ENCODE results near the gene ZNF562.
"Not testable (repeated sequence)": the region's sequence is repeated elsewhere in the genome, so short reads cannot be mapped to it uniquely, and the experiment has no call there.

ZNF562 gene

DNA sequence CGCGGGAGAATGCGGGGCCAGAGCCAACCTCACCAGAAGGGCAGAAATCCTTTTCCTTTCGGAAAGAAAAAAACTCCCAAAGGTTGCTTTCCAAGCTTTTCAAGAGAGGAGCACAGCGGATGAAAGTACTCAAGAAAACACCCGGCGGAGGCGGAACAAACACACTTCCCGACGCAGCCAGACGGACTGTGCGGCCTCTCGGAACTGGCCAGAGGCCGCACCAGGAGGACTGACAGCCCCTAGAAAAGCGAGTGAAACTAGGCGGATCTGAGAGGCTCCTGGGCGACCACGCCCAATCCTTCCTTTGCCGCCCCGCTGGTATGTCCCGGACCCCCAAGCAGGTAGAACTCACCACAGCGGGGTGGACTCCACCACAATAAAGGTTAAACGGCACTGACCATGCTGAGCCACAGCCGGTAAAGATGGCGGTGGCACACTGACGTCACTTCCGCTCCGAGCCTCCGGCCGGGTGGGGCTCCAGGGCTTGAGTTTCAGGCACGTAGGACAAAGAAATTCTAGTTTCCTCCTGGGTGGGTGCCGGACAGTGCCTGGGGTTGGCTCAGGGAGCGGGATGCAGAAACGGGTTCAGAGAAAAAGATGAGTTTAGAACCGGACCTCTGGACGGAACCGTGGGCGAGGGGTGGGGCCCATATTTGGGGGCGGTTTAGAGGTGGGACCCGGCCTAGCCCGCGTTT, at the start of gene ZNF562:
ZNF562 (minus strand) TSS at position 438 of the 695 bp plus-strand sequence. CDS start 14,356 bp downstream, outside the sequence.
- DNase-seq: peak; percentile 84

DNA sequence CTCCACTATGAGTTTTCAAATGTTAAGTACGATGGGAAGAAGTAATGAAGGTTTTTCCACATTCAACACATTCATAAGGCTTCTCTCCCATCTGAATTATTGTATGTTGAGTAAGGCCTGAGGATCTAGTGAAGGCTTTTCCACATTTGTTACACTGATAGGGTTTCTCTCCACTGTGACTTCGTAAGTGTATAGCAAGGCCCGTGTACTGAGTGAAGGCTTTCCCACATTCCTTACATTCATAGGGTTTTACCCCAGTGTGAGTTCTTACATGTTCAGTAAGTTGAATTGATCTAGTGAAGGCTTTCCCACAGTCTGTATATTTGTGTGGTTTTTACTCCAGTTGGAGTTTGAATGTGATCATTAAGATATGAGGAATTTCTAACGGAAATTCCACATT, 49.3 kb upstream of the ZNF562 start:
- DNase-seq: no peak

DNA sequence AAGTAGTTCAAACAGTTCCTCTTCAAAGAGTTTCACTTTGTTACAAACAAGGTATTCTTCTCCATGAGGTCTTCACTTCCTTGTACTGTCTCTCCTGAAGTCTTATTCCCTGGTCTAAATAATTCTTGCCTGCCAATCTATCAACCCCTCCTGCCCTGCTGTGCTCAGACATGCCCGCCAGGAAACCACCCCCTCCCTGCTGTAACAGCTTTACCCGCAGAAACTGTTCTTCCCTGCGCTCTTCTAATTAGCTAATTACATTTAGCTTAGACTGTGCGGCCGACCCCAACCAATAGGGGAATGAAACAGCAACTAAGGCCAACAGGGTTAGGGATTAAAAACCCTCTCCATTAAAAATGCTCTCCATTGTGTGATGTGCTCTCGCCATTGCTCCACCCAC, 47.0 kb upstream of the ZNF562 start:
- no peak for DNase-seq

DNA sequence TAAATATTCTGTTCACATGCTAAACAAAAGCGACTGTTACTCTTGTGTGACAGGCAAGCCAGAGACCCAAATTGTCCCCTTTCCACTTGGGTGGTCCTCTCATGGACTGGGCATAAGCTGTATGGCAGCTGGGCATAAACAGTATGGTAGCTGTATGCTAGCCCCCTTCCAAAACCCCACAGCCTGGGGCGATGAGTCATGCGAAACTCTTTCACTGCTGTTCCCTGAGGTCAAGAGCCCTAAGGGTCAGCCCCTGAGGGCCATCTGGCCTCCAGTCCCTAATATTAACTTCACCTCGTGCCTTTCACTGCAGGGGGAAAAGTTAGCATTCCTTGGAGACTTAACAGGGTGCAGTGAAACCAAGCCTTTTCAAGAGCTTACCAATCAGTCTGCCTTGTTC, 45.6 kb upstream of the ZNF562 start:
- no peak for DNase-seq

DNA sequence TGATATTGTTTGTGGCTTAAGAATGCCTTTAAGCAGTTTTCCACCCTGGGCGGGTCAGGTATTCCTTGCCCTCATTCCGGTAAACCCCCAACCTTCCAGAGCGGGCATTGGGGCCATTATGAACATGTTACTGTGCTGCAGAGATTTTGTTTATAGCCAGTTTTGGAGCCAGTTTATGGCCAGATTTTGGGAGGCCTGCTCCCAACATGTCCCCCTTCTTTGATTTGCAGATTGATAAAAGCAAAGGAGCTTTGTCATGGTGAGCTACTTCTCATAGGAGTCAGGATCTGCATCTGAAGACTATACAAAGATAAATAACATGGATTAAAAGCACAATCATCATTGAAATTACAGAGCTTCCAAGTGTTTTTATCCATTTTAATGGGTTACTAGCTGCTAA, 36.9 kb upstream of the ZNF562 start:
- no peak for DNase-seq

DNA sequence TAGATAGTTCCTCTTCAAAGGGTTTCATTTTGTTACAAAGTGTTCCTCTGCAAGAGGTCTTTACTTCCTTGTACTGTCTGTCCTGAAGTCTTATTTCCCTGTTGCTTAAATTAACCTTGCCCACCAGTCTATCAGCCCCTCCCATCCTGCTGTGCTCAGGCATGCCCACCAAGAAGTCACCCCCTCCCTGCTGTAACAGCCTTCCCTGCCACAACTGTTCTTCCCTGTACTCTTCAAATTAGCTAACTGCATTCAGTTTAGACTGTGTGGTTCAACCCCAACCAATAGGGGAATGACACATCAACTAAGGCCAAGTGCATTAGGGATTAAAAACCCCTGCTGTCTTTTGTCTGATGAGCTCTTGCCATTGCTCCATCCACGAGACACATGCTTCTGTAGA, 34.4 kb upstream of the ZNF562 start:
- DNase-seq: no peak

DNA sequence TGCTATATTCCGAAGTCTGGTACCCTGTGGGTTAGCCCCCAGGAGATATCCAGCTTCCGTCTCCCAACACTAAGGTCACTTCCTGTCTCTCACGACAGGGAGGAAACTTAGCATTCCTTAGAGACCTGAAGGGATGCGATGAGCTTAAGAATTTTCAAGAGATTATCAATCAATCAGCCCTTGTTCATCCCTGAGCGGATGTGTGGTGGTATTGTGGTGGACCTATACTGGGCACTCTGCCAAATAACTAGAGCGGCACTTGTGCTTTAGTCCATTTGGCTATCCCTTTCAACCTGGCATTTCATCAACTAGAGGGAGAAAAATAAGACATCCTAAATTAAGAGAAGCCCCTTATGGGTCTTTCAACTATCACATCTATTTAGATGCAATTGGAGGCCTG, 30.9 kb upstream of the ZNF562 start:
- no peak for DNase-seq

DNA sequence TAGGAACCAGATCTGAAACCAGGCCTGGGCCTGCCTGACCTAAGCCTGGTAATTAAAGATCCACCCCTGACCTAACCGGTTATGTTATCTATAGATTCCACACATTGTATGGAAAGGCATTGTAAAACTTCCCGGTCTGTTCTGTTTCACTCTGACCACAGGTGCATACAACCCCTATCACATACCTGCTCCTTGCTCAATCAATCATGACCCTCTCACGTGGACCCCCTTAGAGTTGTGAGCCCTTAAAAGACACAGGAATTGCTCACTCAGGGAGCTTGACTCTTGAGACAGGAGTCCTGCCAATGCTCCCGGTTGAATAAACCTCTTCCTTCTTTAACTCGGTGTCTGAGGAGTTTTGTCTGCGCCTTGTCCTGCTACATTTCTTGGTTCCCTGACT, 27.3 kb upstream of the ZNF562 start:
- no peak for DNase-seq

DNA sequence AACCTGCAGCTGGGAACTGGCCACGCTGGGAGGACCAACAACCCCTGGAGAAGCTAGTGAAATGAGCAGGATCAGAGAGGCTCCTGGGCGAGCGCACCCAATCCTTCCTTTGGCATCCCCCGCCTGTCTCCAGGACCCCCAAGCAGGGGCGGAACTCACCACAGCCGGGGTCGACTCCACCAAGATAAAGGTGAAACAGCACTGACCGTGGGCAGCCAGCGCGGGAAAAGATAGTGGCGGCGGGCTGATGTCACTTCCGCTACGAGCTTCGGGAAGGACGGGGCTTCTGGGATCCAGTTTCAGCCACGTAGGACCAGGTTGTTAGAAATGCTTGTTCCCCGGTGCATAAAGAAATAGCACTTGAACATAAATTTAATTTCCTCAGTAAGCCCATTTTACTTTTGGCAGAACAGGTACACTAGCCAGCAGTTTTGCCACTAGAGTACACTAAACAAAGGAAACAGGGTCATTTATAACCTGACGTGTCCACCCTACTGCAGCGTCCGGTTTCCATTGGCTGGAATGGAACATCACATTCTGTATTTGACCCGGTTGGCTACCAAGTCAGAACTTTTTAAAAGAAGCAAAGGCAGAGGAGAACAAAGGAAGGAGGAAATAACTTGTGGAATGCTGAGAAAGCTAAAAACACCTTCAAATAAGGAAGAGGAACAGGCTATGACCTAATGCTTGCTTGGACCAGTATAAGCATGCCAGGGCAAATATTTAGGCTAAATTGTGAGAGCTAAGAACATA, 25.5 kb upstream of the ZNF562 start:
- no peak for DNase-seq

DNA sequence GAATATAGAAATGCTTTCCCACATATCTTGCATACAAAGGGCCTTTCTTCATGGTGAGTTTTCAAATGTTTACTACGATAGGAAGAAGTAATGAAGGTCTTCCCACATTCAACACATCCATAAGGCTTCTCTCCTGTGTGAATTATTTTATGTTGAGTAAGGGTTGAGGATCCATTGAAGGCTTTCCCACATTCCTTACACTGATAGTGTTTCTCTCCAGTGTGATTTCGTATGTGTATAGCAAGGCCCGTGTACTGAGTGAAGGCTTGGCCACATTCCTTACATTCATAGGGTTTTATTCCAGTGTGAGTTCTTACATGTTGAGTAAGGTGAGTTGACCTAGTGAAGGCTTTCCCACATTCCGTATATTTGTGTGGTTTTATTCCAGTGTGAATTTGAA, 15.4 kb upstream of the ZNF562 start:
- not testable (repeated sequence) for DNase-seq

DNA sequence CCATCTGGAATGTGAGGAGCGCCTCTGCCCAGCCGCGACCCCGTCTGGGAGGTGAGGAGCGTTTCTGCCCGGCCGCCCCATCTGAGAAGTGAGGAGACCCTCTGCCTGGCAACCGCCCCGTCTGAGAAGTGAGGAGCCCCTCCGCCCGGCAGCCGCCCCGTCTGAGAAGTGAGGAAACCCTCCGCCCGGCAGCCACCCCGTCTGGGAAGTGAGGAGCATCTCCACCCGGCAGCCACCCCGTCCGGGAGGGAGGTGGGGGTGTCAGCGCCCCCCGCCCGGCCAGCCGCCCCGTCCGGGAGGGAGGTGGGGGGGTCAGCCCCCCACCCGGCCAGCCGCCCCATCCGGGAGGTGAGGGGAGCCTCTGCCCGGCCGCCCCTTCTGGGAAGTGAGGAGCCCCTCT, 5.1 kb upstream of the ZNF562 start:
- DNase-seq: not testable (repeated sequence)

DNA sequence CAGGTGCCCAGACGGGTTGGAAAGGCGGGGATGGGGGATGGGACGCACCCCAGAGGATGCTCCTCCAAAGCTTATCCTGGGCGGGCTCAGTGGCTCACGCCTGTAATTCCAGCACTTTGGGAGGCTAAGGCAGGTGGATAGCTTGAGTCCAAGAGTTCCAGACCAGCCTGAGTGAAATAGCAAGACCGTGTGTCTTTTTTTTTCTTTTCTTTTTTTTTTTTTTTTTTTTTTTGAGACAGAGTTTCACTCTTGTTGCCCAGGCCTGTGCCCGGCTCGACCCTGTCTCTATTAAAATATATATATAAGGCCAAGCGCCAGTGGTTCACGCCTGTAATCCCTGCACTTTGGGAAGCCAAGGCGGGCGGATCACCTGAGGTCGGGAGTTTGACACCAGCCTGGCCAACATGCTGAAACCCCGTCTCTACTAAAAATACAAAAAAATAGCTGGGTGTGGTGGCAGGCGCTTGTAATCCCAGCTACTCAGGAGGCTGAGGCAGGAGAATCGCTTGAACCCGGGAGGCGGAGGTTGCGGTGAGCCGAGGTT, 530 bp upstream of the ZNF562 start:
- not testable (repeated sequence) for DNase-seq

DNA sequence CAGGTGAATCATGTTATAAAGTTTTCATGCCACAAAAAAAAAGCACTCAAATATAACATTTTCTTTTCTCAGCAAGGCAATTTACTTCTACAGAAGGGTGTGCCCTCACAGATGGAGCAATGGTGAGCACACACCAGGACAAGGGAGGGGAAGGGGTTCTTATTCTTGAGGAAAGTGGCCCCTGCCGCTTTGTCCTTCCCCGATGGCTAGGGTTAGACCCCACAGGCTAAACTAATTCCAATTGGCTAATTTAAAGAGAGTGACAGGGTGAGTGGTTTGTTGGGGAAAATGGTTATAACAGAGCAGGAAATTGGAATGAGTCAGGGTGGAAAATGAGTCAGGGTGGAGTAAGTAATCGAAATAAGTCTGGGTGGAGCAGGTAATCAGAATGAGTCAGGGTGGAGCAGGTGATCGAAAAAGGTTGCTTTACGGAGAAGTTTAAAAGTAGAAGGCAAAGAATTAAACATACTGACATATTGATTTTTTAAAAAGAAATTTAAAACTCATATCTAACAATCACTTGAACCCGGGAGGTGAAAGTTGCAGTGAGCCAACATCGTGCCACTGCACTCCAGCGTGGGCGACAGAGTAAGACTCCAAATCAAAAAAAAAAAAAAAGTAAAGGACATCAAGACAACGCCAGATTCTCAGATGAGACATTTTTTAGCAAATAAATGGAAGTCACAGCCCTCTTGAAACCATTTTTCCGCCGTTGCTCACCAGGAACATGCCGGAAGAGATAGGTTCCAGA, 813 bp downstream of the ZNF562 start:
- no peak for DNase-seq

DNA sequence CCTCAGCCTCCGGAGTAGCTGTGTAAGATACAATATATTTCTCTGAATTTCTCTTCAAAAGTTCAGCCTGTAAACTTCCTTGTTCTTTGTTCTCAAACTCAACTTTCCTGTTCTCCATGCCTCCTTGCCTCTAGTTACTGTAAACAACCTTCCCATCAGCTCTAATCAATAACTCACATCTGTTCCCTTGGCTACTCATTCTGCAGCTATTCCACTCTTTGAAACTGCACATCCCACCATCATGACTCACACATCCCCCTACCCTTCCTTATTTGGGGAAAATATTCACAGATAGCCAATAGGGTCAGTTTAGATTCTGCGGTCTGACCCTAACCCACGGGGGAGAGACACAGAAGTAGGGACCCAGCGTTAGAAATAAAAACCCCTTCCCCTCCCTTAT, 2.0 kb downstream of the ZNF562 start:
- no peak for DNase-seq

DNA sequence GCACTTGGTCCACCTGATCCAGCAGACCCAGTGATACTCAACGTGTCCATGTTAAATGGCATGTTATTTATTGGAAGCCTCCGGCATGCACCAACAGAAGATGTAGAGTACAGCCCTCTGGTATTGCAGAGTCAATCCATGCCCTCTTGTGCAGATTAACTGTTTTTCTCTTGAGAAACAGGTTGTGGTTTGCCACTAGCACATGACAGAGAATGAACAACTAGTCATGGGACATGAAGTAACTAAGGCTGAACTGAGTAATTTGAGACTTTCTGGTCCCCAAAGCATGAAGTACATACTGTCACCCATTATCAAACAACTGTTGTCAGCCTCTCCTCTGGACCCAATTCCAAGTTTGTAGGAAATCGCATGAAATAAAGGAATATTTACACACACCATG, 3.2 kb downstream of the ZNF562 start:
- DNase-seq: no peak

DNA sequence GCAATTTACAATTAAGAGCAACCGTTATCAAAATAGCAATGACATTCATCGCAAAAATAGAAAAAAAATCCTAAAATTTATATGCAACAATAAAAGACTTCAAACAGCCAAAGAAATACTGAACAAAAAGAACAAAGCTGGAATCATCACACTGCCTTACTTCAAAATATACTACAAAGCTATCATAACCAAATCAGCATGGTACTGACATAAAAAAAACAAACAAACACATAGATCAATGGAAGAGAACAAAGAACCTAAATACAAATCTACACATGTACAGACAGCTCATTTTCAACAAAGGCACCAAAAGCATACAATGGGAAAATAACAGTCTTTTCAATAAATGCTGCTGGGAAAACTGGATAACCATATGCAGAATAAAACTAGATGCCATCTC, 6.4 kb downstream of the ZNF562 start:
- DNase-seq: no peak

DNA sequence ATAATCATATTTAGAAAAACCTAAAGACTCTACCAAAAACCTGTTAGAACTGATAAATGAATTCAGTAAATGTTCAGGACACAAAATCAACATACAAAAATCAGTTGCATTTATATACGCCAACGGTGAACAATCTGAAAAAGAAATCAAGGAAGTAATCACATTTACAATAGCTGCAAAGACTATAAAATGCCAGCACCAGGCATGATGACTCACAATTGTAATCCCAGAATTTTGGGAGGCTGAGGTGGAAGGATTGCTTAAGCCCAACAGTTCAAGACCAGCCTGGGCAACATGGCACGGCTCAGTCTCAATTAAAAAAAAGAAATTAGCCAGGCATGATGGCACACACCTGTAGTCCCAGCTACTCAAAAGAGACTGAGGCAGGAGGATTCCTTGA, 7.0 kb downstream of the ZNF562 start:
- DNase-seq: no peak

DNA sequence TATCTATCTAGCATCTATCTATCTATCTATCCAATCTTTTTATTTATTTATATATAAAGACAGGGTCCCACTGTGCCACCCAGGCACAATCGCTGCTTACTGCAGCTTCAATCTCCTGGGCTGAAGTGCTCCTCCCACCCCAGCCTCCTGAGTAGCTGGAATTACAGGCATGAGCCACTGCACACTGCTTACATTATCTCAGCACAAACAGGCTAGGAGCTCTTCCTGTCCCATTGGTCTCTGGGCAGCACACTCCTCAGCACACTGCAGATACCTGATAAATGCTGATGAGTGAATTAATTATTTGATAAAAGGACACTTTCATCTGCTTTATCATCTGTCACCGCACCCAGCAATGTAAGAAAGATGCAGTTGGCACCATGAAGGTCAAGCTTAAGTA, 16.1 kb downstream of the ZNF562 start:
- no peak for DNase-seq

DNA sequence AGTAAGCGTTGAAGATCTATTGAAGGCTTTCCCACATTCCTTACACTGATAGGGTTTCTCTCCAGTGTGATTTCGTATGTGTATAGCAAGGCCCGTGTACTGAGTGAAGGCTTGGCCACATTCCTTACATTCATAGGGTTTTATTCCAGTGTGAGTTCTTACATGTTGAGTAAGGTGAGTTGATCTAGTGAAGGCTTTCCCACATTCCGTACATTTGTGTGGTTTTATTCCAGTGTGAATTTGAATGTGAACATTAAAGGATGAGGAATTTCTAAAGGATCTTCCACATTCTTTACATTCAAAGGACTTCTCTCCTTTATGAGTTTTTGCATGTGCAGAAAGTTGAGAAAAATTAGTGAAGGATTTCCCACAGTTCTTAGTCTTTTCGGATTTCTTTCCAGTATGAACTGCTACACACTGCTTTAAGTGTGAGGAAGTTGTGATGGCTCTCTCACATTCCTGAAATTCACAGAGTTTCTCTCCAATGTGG, 21.8 kb downstream of the ZNF562 start:
- not testable (repeated sequence) for DNase-seq

DNA sequence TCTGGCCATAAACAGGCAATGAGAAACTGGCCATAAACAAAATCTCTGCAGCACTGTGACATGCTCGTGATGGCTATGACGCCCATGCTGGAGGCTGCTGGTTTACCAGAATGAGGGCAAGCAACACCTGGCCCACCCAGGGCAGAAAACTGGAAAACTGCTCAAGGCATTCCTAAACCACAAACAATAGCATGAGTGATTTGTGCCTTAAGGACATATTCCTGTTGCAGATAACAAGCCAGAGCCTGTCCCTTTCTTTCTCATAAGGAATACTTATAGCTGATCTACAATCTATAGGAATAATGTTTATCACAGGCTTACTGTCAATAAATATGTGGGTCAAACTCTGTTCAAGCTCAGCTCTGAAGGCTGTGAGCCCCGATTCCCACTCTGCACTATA, 23.4 kb downstream of the ZNF562 start:
- not testable (repeated sequence) for DNase-seq

DNA sequence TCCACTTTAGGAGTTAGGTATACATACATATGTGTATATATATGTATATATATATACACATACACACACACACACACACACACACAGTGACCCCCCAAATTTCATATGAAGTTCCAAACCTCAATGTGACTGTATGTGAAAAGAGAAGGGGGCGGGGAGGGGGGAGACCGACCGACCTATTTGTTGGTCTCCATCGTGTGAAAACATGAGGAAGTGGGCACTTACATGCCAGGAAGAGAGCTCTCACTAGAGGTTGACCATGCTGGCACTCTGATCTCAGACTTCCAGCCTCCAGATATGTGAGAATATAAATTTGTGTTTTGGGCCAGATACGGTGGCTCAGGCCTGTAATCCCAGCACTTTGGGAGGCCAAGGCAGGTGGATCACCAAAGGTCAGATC, 24.6 kb downstream of the ZNF562 start:
- DNase-seq: no peak

DNA sequence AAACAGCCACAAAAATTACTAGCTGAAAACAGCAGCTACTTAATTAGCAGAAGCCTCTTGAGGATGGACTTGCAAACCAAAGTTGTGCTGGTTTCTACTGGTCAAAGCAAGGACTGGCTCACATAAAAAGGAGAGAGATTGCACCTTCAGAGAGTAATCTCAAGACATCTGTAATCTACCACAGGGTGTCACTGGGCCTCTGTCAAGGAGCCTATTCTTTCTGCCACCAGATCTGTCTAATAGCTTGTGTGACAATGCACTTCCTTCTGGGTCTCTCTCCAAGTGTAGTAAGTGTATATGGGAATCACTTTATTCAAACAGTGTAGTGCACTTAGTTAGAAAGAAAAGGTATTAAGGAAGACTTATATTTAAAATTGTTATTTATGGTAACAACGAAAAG, 29.4 kb downstream of the ZNF562 start:
- DNase-seq: no peak

DNA sequence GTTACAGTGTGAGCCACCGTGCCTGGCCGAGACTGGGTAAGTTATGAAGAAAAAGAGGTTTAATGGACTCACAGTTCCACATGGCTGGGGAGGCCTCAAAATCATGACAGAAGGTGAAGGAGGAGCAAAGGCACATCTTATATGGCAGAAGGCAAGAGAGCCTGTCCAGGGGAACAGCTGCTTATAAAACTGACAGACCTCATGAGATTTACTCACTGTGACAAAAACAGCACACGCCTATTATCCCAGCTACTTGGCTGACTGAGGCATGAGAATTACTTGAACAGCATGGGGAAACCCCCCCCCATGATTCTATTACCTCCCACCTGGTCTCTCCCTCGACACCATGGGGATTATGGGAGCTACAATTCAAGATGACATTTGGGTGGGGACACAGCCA, 30.4 kb downstream of the ZNF562 start:
- DNase-seq: no peak

DNA sequence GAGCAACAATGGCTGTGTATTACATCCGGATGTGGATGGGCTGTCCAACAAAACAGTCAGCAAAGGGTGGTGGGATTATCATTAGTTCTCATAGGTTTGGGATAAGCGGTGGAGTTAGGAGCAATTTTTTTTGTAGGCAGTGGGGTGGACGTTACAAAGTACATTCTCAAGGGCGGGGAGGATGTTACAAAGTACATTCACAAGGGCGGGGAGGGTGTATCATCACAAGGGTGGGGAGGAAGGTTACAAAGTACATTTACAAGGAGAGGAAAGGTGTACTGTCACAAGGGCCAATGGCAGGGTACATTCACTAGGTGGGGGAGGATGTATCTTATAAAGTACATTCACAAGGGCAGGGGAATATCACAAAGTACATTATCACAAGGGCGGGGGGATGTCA, 33.1 kb downstream of the ZNF562 start:
- no peak for DNase-seq

Measured in CD4-positive, alpha-beta T cell treated with Interleukin-15 for 1 hour (primary cell).